K562 (cell line): ENCODE data around the gene TCEAL1. TPM values are rescaled to one million over a fixed set of nuclear protein-coding genes. Genes with fewer than 3 reads are reported as not detected.

Experiments
- ATAC-seq: fragments of 200-7000 bp; cut with Tn5 transposase; 3 replicates; pipeline ENCODE4 v1.9.1; 2020; ENCODE audit warnings: moderate library complexity
- BruUV-seq: library from RNA; stranded (reverse); fragments of 400-500 nt; replicated peaks from 2 replicates; lab custom pipeline; 2021; lab: Mats Ljungman, UMichigan
- CTCF ChIA-PET: fragments of 300-600 bp; formaldehyde crosslinking; extraction: SDS; loops from one replicate; lab custom pipeline; 2021; ENCODE audit warnings: low intra/inter-chr PET ratio; lab: Yijun Ruan, JAX
- POLR2A ChIA-PET: fragments of 300-600, 350-650 bp; sonication (Branson Sonifier 250); formaldehyde crosslinking; extraction: SDS; loops from one replicate; lab custom pipeline; 2021; ENCODE audit warnings: antibody characterized with exemption, inconsistent platforms; lab: Yijun Ruan, JAX
- DNase-seq, 4 experiments: peaks; one replicate each; pipeline versions ENCODE4 v3.0.0 to v3.0.0-alpha.2; 2011 to 2018; ENCODE audit warnings: low spot score in 3 of 4, mixed read lengths in 3 of 4; ENCODE audit errors: extremely low read depth in 1 of 4
- FAIRE-seq: peaks from 2 replicates; lab custom pipeline; 2011; peaks lifted over from hg19 to GRCh38; lab: Jason Lieb, UNC
- H2AFZ ChIP-seq: 2 replicates; pipeline ENCODE4 v1.6.0; 2011; ENCODE audit warnings: low read depth, low read length, control low read depth, inconsistent platforms
- H3K27ac ChIP-seq: fragments of 200-600 bp; 3 replicates; pipeline ENCODE4 v1.8.0; 2011; ENCODE audit warnings: low read depth, mild to moderate bottlenecking, control low read depth, inconsistent platforms, low read length, moderate library complexity, mixed read lengths; ENCODE audit errors: extremely low read depth
- H3K27me3 ChIP-seq, 2 experiments: fragments of 300-600 bp in 1 of 2; 2 replicates in 1 of 2; 3 replicates in 1 of 2; pipeline versions ENCODE4 v1.6.0 to v1.8.0; 2011; ENCODE audit warnings: inconsistent platforms in 2 of 2, low read length in 2 of 2, mild to moderate bottlenecking in 1 of 2, mixed read lengths in 1 of 2, moderate library complexity in 1 of 2; ENCODE audit not compliant: control insufficient read depth in 2 of 2, insufficient read depth in 2 of 2
- H3K36me3 ChIP-seq: fragments of 300-600 bp; 3 replicates; pipeline ENCODE4 v1.8.0; 2011; ENCODE audit warnings: mild to moderate bottlenecking, low read length, inconsistent platforms; ENCODE audit not compliant: control insufficient read depth, insufficient read depth
- H3K4me1 ChIP-seq, 2 experiments: fragments of 200-600 bp in 1 of 2; replicated peaks in 1 of 2; 2 replicates in 1 of 2; 3 replicates in 1 of 2; pipeline versions ENCODE4 v1.5.1 to v1.8.0; 2011; ENCODE audit warnings: inconsistent platforms in 2 of 2, low read length in 2 of 2, mild to moderate bottlenecking in 1 of 2, mixed read lengths in 1 of 2, moderate library complexity in 1 of 2; ENCODE audit not compliant: control insufficient read depth in 2 of 2, insufficient read depth in 2 of 2
- H3K4me2 ChIP-seq: 2 replicates; pipeline ENCODE4 v1.6.1; 2011; ENCODE audit warnings: low read length, control low read depth, inconsistent platforms, mixed read lengths; ENCODE audit not compliant: insufficient read depth
- H3K4me3 ChIP-seq: fragments of 200-600 bp; sonication (generic), shearing (Covaris generic); 2 replicates; pipeline ENCODE4 v1.5.1; 2016; ENCODE audit warnings: control low read depth, inconsistent platforms
- H3K79me2 ChIP-seq: fragments of 200-600 bp; 3 replicates; pipeline ENCODE4 v1.8.0; 2011; ENCODE audit warnings: low read length, inconsistent platforms; ENCODE audit not compliant: control insufficient read depth, insufficient read depth
- H3K9ac ChIP-seq, 2 experiments: 2 replicates each; pipeline versions ENCODE4 v1.6.0 to v1.6.1; 2011; ENCODE audit warnings: low read depth in 2 of 2, low read length in 2 of 2, control low read depth in 1 of 2, inconsistent platforms in 1 of 2, mild to moderate bottlenecking in 1 of 2, mixed read lengths in 1 of 2; ENCODE audit not compliant: insufficient read depth in 1 of 2
- H3K9me1 ChIP-seq: one replicate; pipeline ENCODE4 v1.6.0; 2011; ENCODE audit warnings: inconsistent platforms, mild to moderate bottlenecking, low read length, moderate library complexity; ENCODE audit not compliant: control insufficient read depth, insufficient read depth
- H3K9me3 ChIP-seq: replicated peaks from 2 replicates; pipeline ENCODE4 v1.5.1; 2011; ENCODE audit warnings: low read depth, low read length, inconsistent platforms; ENCODE audit not compliant: control insufficient read depth, insufficient read depth
- H4K20me1 ChIP-seq: replicated peaks from 2 replicates; pipeline ENCODE4 v1.6.1; 2011; ENCODE audit warnings: low read length, inconsistent platforms, mixed read lengths; ENCODE audit not compliant: control insufficient read depth, insufficient read depth
- CCAR2 ChIP-seq: fragments of 200-400 bp; formaldehyde crosslinking; IDR thresholded peaks from 2 replicates; pipeline ENCODE4 v1.6.1; 2017; ENCODE audit warnings: mild to moderate bottlenecking, low read depth, low read length
- DEAF1 ChIP-seq: fragments of 450-650 bp; formaldehyde crosslinking; IDR thresholded peaks from 2 replicates; pipeline ENCODE4 v1.4.0; 2020; ENCODE audit warnings: mild to moderate bottlenecking, moderate library complexity
- HNRNPUL1 ChIP-seq: fragments of 200-400 bp; formaldehyde crosslinking; IDR thresholded peaks from 2 replicates; pipeline ENCODE4 v1.6.1; 2017; ENCODE audit warnings: low read length
- ILF3 ChIP-seq: fragments of 450-650 bp; IDR thresholded peaks from 2 replicates; pipeline ENCODE4 v1.6.1; 2018; ENCODE audit warnings: antibody characterized with exemption, mild to moderate bottlenecking, moderate library complexity, borderline replicate concordance
- LEF1 ChIP-seq: fragments of 450-650 bp; IDR thresholded peaks from 2 replicates; pipeline ENCODE4 v1.6.1; 2016; ENCODE audit warnings: mild to moderate bottlenecking
- SAP30 ChIP-seq: fragments of 200-600 bp; sonication (generic); IDR thresholded peaks from 2 replicates; pipeline ENCODE4 v1.6.1; 2012; ENCODE audit warnings: borderline replicate concordance, low read depth, mild to moderate bottlenecking, moderate library complexity, low read length, control low read depth, inconsistent platforms; ENCODE audit not compliant: insufficient read depth, poor library complexity, severe bottlenecking
- SIN3A ChIP-seq, 2 experiments: fragments of 150-350 bp in 1 of 2; IDR thresholded peaks; 2 replicates each; pipeline ENCODE4 v1.6.1; 2011 to 2016; ENCODE audit warnings: borderline replicate concordance in 2 of 2, low read depth in 2 of 2, low read length in 2 of 2, mild to moderate bottlenecking in 2 of 2, moderate library complexity in 2 of 2; ENCODE audit not compliant: control insufficient read depth in 1 of 2
- SRSF3 ChIP-seq: fragments of 200-400 bp; formaldehyde crosslinking; IDR thresholded peaks from 2 replicates; pipeline ENCODE4 v1.6.1; 2016; ENCODE audit warnings: mild to moderate bottlenecking, low read length, moderate library complexity; ENCODE audit not compliant: insufficient read depth
- STAT5B ChIP-seq: fragments of 250-450 bp; sonication (Bioruptor Pico); IDR thresholded peaks from 2 replicates; pipeline ENCODE4 v1.8.0; 2021; ENCODE audit warnings: mild to moderate bottlenecking, inconsistent platforms
- TAL1 ChIP-seq: fragments of 450-650 bp; IDR thresholded peaks from 2 replicates; pipeline ENCODE4 v1.6.1; 2016; ENCODE audit warnings: mild to moderate bottlenecking
- TCFL5 ChIP-seq: fragments of 250-450 bp; sonication (Bioruptor Pico); conservative IDR thresholded peaks from 2 replicates; pipeline ENCODE4 v1.6.1; 2021; ENCODE audit warnings: mild to moderate bottlenecking, moderate library complexity, matching md5 sums
- TFE3 ChIP-seq: fragments of 450-650 bp; formaldehyde crosslinking; IDR thresholded peaks from 2 replicates; pipeline ENCODE4 v1.4.0; 2020; ENCODE audit warnings: mild to moderate bottlenecking, mixed read lengths
- ZBTB49 ChIP-seq: sonication (generic); formaldehyde crosslinking; IDR thresholded peaks from 2 replicates; pipeline ENCODE4 v1.8.0; 2022; ENCODE audit warnings: missing genetic modification reagents, mild to moderate bottlenecking, borderline replicate concordance
- ZBTB8A ChIP-seq: fragments of 450-650 bp; IDR thresholded peaks from 2 replicates; pipeline ENCODE4 v1.6.1; 2018; ENCODE audit warnings: mild to moderate bottlenecking, moderate library complexity; ENCODE audit not compliant: partially characterized antibody
- ZNF354B ChIP-seq: fragments of 250-450 bp; sonication (Bioruptor Pico); IDR thresholded peaks from 2 replicates; pipeline ENCODE4 v1.4.0; 2020
- ZNF717 ChIP-seq: fragments of 250-450 bp; sonication (Bioruptor Pico); IDR thresholded peaks from 2 replicates; pipeline ENCODE4 v1.5.0; 2021
- ZNF766 ChIP-seq: fragments of 200-800 bp; sonication (Bioruptor generic); conservative IDR thresholded peaks from 2 replicates; pipeline ENCODE4 v1.6.1; 2016; ENCODE audit warnings: missing genetic modification characterization, missing compliant biosample characterization
- WGBS: fragments of 100-300 bp; shearing (Covaris generic); methylation state at CpG from one replicate; pipeline ENCODE4 v1.1.6; 2016; ENCODE audit warnings: low coverage, mixed read lengths; ENCODE audit not compliant: insufficient coverage; ENCODE audit errors: missing lambda C conversion rate; 5-methylcytosine and 5-hydroxymethylcytosine counted together
- in situ Hi-C: fragments of 300-500 bp; cut with MboI; formaldehyde crosslinking; loops from 4 replicates; pipeline ENCODE4 v1.15.0; 2018; ENCODE audit warnings: inconsistent platforms, mixed read lengths
- intact Hi-C: fragments of 100-400 bp; cut with micrococcal nuclease; formaldehyde crosslinking; loops from 2 replicates; pipeline ENCODE4 v1.14.2; 2022
- polyA plus RNA-seq, 8 experiments: library from polyadenylated mRNA; depleted of rRNA in 4 of 8; stranded (reverse) in 5 of 8; unstranded in 3 of 8; fragments of >200 nt; fragmentation: Nextera tagmentation in 2 of 8; fragmentation: Illumina TruSeq in 1 of 8; extraction: Ambion mirVana in 2 of 8; extraction: Trizol in 1 of 8; gene quantifications; 2 replicates each; pipeline versions ENCODE4 v1.2.1 to v1.2.3, GENCODE V29; 2011 to 2014; ENCODE audit warnings: inconsistent platforms in 1 of 8, missing spikeins in 1 of 8
- total RNA-seq, 7 experiments: library from RNA; depleted of rRNA in 6 of 7; stranded (reverse); fragments of >200 nt in 6 of 7; fragmentation: Illumina TruSeq in 2 of 7; extraction: Trizol in 2 of 7; gene quantifications; 2 replicates each; pipeline versions ENCODE4 v1.2.1 to v1.2.3, GENCODE V29; 2011 to 2021; ENCODE audit warnings: low replicate concordance in 1 of 7

The TCEAL1 gene
- total and polyA plus RNA-seq, 9 of the 15 experiments (the other 6 are each of a cell fraction or from before 2014, with no cell fraction given) = 2.1 to 5.3 (median 4.0) TPM

- TF ChIP-seq STAT5B (CRISPR knock-in tag) = no peak
- no peak for TF ChIP-seq SIN3A (IDR thresholded peaks at IDR 0.05; ENCODE audit: borderline replicate concordance in 2 of 2, control insufficient read depth in 1 of 2, low read depth in 2 of 2, low read length in 2 of 2)
- no peak for TF ChIP-seq TAL1
- no peak for TF ChIP-seq DEAF1 (CRISPR knock-in tag)
- no peak for TF ChIP-seq ZNF354B (CRISPR knock-in tag)
These were observed 2.4 kb downstream of the TCEAL1 start (continued) for GRCh38 chrX:103631145-103631544.

- ChIA-PET POLR2A (no interaction called here), CTCF (interaction anchor here (0.5 kb wide), 1 partner anchor 165 kb away, joined by 3 read pairs; no protein-coding TSS in a partner anchor)
- Histone ChIP-seq H3K4me1 (no peaks in the 10 kb centered on the region; a peak in 1 of 5 replicates), H3K79me2 (no peaks in the 10 kb centered on the region), H3K4me2 (no peak overlapping the region), H3K9ac (no peak overlapping the region), H3K27me3 (no peaks in the 10 kb centered on the region), H3K9me1 (no peaks in the 10 kb centered on the region), H3K4me3 (no peak overlapping the region), H4K20me1 (no peaks in the 10 kb centered on the region), H3K27ac (no peak overlapping the region), H2AFZ (no peak overlapping the region), H3K36me3 (no peaks in the 10 kb centered on the region), H3K9me3 (no peaks in the 10 kb centered on the region)
- in situ Hi-C loops = no loop called here
- TF ChIP-seq TCFL5 (CRISPR knock-in tag) (no peak), SRSF3 (no peak), HNRNPUL1 (no peak), ZNF766 (CRISPR knock-in tag) (no peak), SAP30 (no peak), LEF1 (no peak), ZBTB8A (no peak), ZNF717 (CRISPR knock-in tag) (no peak), ILF3 (no peak), ZBTB49 (CRISPR knock-in tag) (no peak), CCAR2 (no peak), TFE3 (no peak)
- 0% methylated on average over 1 of the region's 2 CpGs for WGBS
- ATAC-seq = no peak
- BruUV-seq = no TSS peak
- FAIRE-seq = no peak
- no peak for DNase-seq
- intact Hi-C loops = no loop called here
These were observed 6.7 kb downstream of the TCEAL1 start for GRCh38 chrX:103635436-103635835.
